Stimulated activated CD4-positive, alpha-beta T cell treated with anti-CD3 and anti-CD28 coated beads, Interleukin-2, amount 100 ng/mL, for 24 hours (primary cell): Measurements from ENCODE around the gene SPIRE2.
A peak's percentile ranks its signal among the peaks of the same experiment; 100 is the strongest.
"Not testable (repeated sequence)": the region's sequence is repeated elsewhere in the genome, so short reads cannot be mapped to it uniquely, and the experiment has no call there.

Source experiments
- DNase-seq, 2 donors: peaks; one replicate each; pipeline ENCODE4 v3.0.0-alpha.2; 2020

The SPIRE2 gene, protein sequence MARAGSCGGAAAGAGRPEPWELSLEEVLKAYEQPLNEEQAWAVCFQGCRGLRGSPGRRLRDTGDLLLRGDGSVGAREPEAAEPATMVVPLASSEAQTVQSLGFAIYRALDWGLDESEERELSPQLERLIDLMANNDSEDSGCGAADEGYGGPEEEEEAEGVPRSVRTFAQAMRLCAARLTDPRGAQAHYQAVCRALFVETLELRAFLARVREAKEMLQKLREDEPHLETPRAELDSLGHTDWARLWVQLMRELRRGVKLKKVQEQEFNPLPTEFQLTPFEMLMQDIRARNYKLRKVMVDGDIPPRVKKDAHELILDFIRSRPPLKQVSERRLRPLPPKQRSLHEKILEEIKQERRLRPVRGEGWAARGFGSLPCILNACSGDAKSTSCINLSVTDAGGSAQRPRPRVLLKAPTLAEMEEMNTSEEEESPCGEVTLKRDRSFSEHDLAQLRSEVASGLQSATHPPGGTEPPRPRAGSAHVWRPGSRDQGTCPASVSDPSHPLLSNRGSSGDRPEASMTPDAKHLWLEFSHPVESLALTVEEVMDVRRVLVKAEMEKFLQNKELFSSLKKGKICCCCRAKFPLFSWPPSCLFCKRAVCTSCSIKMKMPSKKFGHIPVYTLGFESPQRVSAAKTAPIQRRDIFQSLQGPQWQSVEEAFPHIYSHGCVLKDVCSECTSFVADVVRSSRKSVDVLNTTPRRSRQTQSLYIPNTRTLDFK

DNA sequence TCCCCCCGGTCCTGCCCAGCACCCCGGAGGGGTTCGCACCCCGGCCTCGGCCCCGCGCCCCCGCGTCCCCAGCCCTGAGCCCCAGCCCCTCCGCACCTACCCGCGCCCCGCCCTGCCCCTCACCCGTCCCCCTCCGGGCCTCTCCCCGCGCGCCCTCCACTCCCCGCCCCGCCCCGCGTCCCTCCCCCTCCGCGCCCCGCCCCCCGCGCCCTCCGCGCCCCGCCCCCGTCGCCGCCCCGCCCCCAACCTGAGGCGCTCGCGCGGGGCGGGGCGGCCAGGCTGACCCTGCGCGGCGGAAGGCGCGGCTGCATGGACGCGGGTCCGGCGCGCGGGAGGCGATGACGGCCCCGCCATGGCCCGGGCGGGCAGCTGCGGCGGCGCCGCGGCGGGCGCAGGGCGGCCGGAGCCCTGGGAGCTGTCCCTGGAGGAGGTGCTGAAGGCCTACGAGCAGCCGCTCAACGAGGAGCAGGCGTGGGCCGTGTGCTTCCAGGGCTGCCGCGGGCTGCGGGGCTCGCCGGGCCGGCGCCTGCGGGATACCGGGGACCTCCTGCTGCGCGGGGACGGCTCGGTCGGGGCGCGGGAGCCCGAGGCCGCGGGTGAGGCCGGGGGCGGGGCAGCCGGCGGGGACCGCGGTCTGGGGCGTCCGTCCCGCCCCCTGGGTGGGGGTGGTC is at the start of gene SPIRE2:
TSS of gene SPIRE2 (plus strand) at position 277 of the 671 bp plus-strand sequence. CDS start at position 353, 76 bp downstream.
- peak; percentile 74 to 75 for DNase-seq

DNA sequence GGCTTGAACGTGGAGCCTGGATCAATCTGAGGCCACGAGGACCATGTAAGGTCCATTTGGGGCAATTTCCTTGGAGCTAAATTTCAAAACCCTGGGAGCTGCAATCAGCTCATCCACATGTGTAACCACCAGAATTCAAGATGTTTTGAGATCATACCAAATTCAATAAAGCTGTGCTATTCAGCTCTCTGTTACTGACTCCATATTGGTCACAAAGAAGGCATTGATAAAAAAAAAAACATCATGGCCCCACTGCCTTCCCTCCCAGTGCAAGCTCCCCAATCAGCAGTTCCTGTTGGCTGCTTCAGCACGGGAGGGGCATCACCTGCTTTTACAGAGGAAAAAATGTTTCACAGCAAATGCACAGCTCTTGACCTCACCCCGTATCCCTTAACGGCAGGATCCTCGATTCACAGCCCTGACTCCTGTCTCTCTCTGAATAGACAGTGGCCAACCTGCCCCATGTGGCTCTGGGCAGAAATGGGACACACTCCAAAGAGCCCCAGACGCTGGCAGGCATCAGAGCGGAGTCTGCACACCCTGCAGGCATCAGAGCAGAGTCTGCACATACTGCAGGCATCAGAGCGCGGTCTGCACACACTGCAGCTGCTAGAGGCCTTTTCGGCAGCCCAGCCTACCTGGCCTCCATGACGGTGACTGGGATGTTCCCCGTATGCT is 48.9 kb upstream of the SPIRE2 start:
- no peak for DNase-seq

DNA sequence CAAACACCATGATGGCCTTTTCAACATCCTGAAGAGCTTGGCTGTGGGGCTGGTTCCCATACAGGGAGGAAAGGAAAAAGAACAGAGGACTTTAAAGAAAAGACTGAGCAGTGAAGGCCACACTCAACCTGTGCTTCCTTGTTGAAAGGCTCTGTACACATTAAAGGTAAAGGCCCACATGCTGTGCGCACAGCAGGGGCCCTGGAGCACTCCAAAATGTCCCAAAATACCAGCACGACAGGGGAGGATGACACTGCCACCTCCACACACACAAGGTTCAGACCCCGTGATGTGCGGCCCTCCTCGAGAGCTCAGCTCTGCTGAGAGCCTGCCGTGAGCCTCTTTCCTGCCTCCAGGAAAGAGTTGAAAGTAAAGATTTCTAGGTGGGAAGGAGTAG is 48.4 kb upstream of the SPIRE2 start:
- no peak for DNase-seq

DNA sequence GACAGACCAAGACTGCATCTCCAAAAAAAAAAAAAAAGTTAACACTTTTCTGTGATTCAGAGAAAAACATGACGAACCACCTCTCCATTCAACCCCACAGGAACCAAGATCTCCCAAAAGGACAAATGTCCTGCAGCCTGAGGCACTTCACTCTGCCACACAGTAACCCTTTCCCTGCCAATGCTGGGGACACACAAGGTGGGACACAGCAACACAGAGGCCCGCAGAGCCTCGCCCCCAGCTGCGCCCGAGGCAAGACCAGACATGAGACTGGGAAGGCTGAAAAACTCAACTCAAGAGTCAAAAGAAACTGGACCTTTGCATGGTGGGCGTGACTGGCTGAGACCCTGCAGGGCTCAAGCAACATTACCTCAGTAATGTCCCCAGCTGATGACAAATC is 45.8 kb upstream of the SPIRE2 start:
- DNase-seq: no peak

DNA sequence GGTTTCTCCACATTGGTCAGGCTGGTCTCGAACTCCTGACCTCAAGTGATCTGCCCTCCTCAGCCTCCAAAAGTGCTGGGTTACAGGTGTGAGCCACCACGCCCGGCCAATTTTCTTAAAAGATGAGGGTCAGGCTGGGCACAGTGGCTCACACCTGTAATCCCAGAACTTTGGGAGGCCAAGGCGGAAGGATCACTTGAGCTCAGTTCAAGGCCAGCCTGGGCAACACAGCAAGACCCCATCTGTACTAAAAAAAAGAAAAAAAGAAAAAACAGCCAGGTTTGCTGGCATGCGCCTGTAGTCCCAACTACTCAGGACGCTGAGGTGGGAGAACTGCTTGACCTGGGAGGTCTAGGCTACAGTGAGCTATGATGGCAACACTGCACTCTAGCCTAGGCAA is 44.3 kb upstream of the SPIRE2 start:
- not testable (repeated sequence) for DNase-seq

DNA sequence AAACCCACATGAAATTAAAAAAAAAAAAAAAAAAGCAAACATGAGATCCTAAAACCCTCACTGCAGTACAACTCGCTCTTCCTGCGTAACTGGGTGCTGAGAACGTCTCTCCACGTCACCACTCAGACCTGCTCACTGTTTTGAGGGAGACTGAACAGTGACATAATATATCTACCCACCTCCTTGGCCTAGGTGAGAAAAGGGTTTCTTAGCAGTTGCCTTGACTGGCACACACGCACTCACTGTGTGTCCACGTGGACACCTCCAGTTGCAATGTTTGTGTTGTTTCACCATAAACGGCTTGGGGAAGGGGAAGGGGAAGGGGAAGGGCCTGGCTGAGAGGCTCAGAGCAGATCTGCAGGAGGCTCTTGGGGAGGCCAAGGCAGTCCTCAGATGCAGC is 43.9 kb upstream of the SPIRE2 start:
- DNase-seq: no peak

DNA sequence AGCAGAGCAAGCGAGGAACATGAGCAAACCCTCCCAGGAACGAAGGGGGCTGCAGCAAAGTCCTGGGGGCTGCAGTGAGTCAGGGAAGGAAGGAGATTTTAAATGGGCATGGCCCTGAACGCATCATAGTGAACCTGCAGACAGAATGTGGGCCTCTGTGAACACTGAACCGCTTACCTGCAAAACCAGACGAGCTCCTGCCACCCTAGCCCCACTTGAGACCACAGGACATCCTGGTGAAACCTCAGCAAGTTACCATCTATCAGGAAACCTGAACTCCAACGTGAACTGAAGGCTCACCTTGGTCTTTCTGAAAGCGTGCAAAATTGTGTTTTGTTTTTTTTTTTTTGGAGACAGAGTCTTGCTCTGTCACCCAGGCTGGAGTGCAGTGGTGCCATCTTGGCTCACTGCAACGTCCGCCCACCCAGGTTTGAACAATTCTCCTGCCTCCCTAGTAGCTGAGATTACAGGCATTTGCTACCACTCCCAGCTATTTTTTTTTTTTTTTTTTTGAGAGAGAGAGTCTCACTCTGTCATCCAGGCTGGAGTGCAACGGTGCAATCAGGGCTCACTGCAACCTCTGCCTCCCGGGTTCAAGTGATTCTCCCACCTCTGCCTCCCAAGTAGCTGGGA is 42.6 kb upstream of the SPIRE2 start:
- DNase-seq: no peak

DNA sequence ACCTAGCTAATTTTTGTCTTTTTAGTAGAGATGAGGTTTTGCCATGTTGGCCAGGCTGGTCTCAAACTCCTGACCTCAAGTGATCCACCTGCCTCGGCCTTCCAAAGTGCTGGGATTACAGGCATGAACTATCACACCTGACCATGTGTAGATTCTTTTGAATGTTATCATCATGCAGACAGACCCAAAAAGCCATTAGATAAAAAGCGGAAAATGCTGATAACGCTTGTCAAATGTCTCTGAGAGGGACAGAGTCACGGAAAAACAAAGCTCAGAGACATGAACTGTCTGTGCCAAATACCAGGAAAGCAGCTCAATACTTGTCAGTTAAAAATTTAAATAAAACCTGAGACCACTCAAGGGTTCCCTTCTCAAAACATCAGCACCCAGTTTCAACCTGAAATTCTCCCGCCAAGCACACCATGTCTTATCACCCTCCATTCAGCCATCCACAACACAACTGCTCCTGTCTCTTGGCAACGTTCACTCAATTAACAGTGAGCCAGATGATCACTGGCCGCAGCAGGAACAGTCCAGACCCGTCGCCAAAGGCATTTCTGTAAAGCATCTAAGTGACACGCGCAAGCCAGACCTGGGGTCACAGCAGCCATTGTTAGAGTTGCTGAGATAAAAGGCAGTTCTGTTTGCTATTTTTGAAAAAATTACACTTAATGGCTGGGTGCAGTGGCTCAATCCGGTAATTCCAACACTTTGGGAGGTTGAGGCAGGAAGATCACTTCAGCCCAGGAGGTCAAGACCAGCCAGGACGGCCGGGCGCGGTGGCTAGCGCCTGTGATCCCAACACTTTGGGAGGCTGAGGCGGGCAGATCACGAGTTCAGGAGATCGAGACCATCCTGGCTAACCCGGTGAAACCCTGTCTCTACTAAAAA is 41.6 kb upstream of the SPIRE2 start:
- no peak for DNase-seq

DNA sequence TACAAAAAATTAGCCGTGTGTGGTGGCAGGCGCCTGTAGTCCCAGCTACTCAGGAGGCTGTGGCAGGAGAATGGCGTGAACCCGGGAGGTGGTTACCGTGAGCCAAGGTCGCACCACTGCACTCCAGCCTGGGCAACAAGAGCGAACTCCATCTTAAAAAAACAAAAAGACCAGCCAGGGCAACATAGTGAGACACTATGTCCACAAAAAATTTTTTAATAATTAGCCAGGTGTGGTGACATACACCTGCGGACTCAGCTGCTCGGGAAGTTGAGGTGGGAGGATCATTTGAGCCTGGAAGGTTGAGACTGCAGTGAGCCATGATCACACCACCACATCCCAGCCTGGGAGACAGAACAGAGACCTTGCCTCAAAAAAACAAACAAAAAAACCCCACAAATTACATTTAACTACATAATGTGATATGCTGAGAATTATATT is 40.9 kb upstream of the SPIRE2 start:
- DNase-seq: no peak

DNA sequence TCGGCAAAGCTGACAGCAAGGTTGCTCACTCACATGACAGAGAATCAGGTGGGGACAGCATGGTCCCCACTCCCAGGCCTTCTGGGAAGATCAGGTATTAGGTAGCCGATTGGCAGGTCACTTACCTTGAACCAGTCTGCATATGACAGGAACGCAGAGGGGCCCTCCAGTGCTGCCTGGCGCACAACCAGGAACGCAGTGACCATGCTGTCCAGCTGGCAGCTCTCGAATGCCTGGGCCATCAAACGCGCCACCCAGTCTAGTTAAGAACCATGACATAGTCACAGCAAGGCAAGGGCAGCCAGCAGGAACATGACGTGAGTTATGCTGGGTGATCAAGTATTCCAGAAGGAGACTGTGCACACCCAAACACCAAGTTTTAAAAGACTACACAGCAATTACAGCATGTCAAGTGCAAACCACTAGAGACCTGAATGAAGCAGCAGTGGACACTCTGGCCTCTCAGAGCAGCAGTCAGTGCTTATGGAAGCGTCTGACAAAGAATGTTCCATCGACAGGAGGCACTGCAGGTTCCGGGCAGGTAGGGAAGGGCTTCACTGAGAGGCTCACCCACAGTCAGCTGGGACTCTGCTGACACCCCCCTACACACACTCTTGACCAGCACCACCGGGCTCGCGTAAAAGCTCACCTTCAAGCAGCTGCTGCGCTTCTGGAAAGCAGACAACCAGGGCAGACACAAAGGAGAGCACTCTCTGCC is 36.8 kb upstream of the SPIRE2 start:
- DNase-seq: no peak

DNA sequence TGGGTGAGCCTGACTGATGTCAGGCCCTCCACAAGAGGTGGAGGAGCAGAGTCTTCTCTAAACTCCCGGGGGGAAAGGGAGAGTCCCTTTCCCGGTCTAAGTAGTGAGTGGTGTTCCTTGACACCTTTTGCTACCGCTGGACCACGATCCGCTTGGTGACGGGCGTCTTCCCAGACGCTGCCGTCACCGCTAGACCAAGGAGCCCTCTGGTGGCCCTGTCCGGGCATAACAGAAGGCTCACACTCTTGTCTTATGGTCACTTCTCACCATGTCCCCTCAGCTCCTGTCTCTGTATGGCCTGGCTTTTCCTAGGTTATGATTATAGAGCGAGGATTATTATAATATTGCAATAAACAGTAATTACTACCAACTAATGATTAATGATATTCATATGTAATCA is 35.2 kb upstream of the SPIRE2 start:
- peak; percentile 53 to 56 for DNase-seq

DNA sequence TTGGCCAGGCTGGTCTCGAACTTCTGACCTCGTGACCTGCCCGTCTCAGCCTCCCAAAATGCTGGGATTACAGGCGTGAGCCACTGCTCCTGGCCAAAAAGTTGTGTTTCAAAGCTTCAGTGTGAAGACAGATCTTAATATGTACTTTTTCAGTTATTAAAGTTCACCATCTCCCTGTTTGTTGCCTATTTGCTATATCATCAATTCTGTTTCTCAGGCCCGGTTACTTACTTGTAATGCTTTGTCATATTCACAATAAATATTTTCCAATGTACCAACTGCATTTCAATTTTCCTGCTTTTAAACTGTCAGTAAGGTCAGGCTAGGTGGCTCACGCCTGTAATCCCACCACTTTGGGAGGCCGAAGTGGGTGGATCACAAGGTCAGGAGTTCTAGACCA is 34.3 kb upstream of the SPIRE2 start:
- DNase-seq: no peak

DNA sequence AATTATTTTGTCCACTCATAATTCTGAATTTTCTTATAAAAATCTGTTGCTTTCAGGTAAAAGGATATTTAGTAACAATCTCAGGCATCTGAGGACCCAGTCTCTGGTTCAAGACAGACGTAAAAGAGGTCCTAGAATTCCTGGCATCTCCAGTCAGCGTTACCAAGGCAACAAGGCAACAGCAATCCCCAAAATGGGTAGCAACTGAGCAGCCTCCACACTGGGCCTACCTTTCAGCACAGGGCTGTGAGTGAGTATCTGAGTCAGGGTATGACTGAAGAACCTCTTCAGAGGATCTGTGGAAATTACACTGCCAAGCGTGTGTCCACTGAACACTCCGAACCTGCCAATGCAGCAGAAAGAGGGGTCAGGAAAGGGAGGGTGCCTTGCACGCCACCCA is 32.6 kb upstream of the SPIRE2 start:
- DNase-seq: no peak

DNA sequence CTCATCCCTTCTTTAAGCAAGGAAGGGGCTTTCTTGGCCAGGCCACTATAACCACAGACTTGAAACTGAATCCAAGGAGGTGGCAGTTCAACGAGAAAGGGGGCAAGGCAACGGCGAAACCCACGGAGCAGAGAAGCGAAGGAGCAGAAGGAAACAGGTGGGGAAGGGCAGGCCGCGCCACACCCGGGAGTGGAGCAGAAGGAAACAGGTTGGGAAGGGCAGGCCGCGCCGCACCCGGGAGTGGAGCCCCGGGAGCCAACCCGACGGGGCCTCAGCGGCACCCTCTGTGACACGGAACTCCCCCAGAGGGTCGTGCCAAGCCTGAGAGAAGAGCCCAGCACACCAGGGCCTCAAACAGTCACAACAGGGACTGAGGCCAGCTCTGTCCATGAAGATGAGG is 32.2 kb upstream of the SPIRE2 start:
- DNase-seq: no peak

DNA sequence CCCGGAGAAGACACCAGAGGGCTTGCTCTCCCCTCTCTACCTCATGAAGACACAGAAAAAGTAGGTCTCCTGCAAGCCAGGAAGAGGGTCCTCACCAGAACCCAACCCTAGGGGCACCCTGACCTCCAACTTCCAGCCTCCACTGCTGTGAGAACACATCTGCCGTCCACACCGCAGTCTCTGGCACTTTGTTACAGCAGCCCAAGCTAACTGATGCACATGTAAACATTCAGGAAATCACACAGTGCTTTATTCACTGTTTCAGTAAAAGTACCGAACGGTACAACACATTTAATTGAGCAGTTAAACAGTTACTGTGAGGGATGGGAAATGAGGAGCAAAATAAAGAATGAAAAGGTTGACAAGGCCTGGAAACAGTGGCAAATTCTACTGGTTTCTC is 30.1 kb upstream of the SPIRE2 start:
- DNase-seq: no peak

DNA sequence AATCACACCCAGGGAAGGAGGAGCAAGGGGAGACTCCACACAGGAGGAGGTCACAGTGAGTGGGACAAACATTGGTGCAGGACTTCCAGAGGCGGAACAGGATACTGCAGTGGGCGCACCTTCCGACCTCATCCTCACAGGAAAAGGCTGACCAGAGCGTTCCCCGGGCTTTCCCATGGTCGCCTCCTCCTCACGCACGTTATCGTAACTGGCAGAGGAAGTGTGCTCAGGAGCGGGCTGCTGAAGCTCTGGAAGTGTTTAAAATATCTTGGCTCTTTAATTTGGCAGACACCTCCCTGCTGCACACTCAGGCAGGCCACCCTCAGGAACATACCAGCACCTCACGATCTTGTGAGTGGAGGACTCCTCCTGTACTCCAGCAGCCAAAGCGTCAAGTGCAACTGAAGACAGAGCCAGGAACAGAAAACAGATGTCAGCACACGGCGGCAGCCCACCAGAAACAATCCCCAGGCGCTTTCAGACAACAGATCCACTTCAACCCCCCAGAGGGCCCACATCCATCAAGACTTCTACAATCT is 29.4 kb upstream of the SPIRE2 start:
- DNase-seq: no peak

DNA sequence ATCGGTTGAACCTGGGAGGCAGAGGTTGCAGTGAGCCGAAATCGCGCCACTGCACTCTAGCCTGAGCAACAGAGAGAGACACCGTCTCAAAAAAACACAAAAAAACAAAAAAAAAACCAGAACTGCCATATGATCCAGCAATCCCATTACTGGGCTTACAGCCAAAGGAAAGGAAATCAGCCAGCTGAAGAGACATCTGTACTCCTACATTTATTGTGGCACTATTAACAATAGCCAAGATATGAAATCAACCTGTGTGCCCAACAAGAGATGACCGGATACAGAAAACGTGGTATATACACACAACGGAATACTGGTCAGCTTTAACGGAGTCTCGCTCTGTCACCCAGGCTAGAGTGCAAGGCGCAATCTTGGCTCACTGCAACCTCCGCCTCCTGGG is 26.5 kb upstream of the SPIRE2 start:
- no peak for DNase-seq

DNA sequence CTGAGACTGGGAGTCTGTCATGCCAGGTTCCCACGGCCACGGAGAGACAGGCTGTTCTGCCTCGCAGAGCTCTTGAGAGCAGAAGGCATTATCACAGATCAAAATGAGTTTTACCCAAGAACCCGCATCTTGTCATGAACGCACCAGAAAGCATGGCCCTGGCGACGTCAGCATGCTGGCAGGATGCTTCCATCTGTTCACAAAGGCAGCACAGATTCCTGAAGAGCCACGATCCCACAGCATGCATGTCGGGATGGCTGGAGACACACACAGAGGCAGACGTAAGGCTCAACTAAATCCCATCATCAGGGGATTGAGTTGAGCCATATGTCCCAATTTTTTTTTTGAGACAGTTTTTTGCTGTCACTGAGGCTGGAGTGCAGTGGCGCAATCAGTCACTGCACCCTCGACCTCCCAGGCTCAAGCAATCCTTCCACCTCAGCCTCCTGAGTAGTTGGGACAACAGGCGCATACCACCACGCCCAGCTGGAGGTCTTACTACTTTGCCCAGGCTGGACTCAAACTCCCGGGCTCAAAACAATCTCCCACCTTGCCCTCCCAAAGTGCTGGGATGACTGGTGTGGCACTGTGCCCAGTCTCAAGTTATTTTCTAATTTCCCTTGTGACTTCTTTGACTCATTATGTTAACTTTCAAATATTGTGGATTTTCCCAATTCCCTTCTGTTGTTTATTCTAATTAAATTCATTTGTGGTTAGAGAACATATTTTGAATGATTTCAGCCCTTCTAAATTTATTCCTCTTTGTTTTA is 23.0 kb upstream of the SPIRE2 start:
- DNase-seq: no peak

DNA sequence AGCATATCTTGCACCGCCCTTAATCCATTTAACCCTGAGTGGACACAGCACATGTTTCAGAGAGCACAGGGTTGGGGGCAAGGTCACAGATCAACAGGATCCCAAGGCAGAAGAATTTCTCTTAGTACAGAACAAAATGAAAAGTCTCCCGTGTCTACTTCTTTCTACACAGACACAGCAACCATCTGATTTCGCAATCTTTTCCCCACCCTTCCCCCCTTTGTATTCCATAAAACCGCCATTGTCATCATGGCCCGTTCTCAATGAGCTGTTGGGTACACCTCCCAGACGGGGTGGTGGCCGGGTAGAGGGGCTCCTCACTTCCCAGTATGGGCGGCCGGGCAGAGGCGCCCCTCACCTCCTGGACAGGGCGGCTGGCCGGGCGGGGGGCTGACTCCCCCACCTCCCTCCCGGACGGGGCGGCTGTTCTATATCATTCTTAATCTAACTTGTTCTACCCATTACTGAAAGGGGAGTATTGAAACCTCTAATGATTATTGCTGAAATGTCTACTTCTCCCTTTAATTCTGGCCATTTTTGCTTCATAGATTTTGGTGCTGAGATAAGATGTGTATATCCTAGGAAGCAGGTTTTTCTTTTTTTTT is 21.6 kb upstream of the SPIRE2 start:
- not testable (repeated sequence) for DNase-seq
